SW 1271 (cell line): ENCODE results near the gene CD5L.

Experiments used
- DNase-seq, 2 experiments: peaks; one replicate each; lab custom pipeline; 2025; lab: John Stamatoyannopoulos, UW

Gene CD5L

GRCh38 chr1:157813269-157813668, 28.3 kb downstream of the CD5L start:
- no peak for DNase-seq

GRCh38 chr1:157806431-157807149, 35.0 kb downstream of the CD5L start:
- DNase-seq = no peak

GRCh38 chr1:157803851-157804250, 37.8 kb downstream of the CD5L start:
- DNase-seq = no peak

GRCh38 chr1:157799996-157800395, 41.6 kb downstream of the CD5L start:
- DNase-seq = no peak

GRCh38 chr1:157798211-157798610, 43.4 kb downstream of the CD5L start:
- no peak for DNase-seq

- no peak for DNase-seq
Measured at GRCh38 chr1:157785248-157785647, 56.4 kb downstream of the CD5L start.

GRCh38 chr1:157784801-157785200, 56.8 kb downstream of the CD5L start:
- DNase-seq = no peak

GRCh38 chr1:157782931-157783330, 58.7 kb downstream of the CD5L start:
- no peak for DNase-seq

- no peak for DNase-seq
Measured at GRCh38 chr1:157781048-157781447, 60.6 kb downstream of the CD5L start.
